ENCODE results near the gene TSHZ2.
A peak's percentile ranks its signal among the peaks of the same experiment; 100 is the strongest.
"Not testable (repeated sequence)": the region's sequence is repeated elsewhere in the genome, so short reads cannot be mapped to it uniquely, and the experiment has no call there.

Gene TSHZ2

GRCh38 chr20:53434662-53435061 is 462.5 kb downstream of the TSHZ2 start:
- no peak for DNase-seq

DNA sequence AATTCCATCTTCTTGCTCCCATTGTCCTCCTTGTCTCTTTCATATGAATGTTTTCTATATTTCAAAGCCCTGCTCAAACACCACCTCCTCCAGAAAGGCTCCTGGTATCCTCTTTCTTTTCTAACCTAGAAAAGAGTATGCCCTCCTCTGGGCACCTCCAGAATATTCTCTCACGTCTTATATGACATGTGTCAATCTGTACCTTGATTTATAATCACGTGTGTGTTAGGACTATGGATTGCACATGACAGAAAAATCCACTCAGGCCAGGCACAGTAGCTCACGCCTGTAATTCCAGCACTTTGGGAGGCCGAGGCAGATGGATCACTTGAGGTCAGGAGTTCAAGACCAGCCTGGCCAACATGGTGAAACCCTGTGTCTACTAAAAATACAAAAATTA is 464.8 kb downstream of the TSHZ2 start:
- DNase-seq = not testable (repeated sequence)

DNA sequence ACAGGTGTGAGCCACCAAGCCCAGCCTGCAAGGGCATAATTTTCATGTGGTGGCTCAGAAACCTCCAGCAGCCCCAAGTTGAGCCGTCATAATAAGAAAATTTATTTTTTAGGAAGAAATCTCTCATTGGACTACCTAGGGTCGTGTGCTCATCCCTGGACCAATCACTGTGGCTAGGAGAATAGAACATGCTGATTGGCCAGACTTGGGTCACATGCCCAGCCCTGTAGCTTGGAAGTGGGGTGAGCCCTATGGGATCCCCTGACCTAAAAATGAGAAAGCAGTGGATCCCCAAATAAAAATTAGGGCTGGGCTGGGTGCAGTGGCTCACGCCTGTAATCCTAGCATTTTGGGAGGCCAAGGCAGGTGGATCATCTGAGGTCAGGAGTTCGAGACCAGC is 466.2 kb downstream of the TSHZ2 start:
- DNase-seq = no peak

GRCh38 chr20:53439046-53439445 is 466.9 kb downstream of the TSHZ2 start:
- DNase-seq = no peak

DNA sequence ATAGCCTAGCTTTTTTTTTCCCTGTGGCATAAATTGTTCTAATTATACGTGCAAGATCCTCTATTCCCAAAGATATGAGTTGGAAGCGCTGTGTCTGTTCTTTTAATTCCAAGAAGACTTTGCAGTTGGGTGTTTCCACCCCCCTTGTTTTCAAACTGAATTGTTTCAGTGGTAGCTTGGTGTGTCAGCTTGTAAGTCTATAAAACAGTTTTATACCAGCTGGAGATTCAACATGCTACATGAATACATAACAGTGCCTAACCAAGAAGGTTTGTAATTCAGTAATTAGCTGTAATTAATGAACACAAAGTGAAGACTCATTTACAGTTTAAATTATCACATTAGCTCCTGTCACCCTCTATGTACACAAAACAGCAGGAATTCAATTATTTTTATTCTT is 467.5 kb downstream of the TSHZ2 start:
- DNase-seq = peak in 1 of 3 experiments; percentile 30

- no peak for DNase-seq
These were observed 472.4 kb downstream of the TSHZ2 start for GRCh38 chr20:53444401-53445149.

- DNase-seq = no peak
These were observed 473.2 kb downstream of the TSHZ2 start for GRCh38 chr20:53445321-53445731.

DNA sequence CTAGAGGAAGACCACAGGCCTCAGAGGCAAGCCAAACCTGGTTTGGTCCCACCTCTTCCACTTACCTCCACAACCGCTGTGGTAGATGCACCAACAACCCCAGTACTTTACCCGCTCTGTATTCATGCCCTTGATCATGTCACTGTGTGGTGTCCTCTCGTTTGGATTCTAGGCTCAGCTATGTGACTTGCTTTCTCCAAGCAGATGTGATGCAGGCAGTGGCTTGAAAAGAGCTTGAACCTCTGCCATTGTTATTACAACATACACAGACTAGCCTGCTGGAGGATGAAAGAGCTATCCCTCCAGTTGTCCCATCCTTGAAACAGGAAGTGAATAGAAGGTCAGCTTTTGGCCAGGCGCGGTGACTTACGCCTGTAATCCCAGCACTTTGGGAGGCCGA is 473.8 kb downstream of the TSHZ2 start:
- DNase-seq = no peak

DNA sequence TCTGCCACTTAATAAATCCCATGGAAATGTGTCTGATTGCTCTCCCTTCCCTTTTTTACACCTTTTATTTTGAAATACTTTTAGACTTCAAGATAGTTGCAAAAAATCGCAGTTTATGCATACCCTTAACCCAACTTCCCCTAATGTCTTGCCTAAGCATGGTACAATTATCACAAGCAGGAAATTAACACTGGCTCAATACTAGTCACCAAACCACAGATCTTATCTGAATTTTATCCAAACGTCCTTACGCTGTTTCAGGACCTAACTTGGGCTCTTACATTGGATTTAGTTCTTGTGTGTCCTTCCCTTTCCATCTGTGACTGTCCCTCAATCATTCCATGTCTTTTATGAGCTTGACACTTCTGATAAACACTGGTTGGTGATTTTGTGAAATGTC is 475.2 kb downstream of the TSHZ2 start:
- DNase-seq = no peak

- no peak for DNase-seq
These were observed 476.3 kb downstream of the TSHZ2 start for GRCh38 chr20:53448426-53448825.

DNA sequence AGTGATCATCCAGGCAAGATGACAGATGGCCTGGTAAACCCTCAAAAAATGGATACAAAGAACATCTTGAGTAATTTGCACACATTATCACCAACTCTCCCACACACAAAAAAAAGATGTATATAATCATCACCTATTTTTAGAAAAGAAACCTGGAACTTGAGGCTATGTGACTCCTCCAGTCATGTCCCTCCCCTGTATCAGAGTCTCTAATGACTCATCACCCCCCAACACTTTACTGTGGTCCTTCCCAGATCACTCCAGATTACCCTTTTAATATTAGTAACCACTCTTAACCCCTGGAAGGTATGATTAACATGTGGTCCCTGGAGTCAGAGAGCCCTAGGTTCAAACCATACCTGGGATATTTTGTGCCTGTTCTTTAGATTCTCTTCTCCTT is 476.7 kb downstream of the TSHZ2 start:
- DNase-seq = no peak

DNA sequence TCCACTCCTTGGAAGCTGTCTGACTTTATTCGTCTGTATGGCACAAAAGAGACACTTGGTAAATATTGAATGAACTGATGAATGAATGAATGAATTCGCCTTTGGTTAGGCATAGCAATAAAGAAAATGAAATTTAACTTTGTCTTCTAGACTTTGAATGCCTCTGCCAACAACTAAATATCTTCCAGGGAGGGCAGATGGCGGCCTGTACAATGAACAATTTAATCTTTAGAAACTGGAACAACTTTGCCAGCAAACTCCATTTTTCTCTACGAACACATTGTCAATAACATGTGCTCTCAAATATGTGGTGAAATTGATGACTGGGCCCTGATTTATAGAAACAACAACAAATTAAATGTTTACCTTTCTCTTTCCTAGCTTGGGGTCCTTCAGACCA is 480.9 kb downstream of the TSHZ2 start:
- DNase-seq = no peak

- no peak for DNase-seq
These were observed 482.6 kb downstream of the TSHZ2 start for GRCh38 chr20:53454675-53455276.

- no peak for DNase-seq
These were observed 491.2 kb downstream of the TSHZ2 start for GRCh38 chr20:53463101-53463972.

GRCh38 chr20:53466279-53466678 is 494.1 kb downstream of the TSHZ2 start:
- DNase-seq = no peak

GRCh38 chr20:53468587-53468986 is 496.4 kb downstream of the TSHZ2 start:
- no peak for DNase-seq

DNA sequence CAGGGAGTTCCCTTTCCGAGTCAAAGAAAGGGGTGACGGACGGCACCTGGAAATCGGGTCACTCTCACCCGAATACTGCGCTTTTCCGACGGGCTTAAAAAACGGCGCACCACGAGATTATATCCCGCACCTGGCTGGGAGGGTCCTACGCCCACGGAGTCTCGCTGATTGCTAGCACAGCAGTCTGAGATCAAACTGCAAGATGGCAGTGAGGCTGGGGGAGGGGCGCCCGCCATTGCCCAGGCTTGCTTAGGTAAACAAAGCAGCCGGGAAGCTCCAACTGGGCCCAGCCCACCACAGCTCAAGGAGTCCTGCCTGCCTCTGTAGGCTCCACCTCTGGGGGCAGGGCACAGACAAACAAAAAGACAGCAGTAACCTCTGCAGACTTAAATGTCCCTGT is 500.7 kb downstream of the TSHZ2 start:
- not testable (repeated sequence) for DNase-seq

DNA sequence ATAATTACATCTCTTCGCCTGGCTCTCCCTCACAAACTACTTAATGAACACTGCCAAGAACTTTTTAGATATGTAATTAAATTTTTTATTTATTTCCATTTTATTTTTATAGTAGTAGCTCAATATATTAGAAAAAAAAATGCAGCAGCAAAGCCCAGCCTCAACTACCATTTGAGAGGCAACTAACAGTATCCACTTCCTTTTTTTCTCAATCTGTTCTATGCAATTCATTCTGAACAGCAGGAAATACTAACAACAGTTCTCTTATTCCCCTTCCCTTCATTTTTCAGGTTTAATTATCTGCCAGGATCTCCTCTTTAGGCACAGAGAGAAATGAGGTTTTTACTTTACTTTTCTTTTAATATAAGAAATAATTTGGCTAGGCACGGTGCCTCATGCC is 508.8 kb downstream of the TSHZ2 start:
- DNase-seq = no peak

GRCh38 chr20:53487461-53488200 is 515.5 kb downstream of the TSHZ2 start:
- no peak for DNase-seq

DNA sequence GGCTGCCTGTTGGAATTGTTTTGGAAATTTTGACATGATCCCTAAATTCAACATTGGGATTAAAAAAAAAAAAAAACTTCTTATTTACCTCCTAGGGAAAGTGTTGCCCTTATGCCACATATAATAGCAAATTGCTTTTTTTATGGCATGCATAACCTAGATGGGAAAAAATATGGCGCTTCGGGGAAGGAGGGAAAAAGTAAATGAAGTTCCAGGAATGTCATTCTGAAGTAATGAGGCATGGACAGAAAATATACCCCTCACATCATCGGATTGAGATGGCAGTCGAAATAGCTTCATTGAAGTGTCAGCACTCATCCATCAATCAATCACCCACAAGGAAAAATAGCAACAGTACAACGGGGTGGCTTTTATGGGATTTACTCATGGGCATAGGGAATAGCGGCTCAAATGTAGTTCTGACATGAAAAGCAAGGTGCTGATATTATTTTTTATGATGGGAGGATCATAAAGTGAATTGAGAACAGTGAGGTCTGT is 516.7 kb downstream of the TSHZ2 start:
- no peak for DNase-seq

DNA sequence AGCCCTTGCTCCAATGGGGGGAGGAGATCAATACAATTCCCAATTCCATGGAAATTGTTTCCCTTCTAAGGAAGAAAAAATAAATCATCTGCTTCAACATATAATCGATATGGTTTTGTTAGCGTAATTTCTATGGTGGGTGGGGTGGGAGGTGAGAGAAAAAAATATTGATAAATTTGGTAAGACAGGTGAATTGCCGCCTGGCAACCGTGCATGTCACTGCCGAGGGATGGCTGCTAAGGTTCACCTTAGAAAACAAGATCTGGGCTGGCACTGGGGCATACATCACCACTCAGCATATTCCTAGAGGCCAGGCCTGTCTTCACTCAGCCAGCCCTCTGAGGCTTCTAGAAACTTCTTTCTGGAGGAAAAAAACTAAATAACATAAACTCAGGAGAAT is 517.4 kb downstream of the TSHZ2 start:
- DNase-seq = no peak

DNA sequence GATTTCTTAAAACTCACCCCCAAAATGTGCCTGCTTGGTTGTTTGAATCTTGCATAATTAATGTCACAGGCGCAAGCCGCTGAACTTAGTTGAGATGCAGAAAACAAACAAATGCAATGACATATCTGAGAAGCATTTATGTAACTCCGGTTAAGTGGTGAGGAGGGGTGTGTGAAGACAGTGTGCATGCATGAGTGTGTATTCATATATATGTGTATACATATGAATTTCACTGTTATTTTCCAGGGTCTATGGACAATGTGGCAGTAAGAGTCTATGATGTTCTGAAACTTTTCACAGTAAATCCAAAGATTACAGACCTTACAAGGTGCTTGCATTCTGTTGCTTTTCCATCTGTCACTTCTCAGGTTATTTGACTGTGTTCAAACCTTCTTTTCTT is 518.5 kb downstream of the TSHZ2 start:
- no peak for DNase-seq

GRCh38 chr20:53491462-53491861 is 519.3 kb downstream of the TSHZ2 start:
- DNase-seq = no peak
